Panc1 (cell line): ENCODE data around the gene TALDO1.

Source experiments
- CTCF ChIP-seq: fragments of 450-650 bp; IDR thresholded peaks from 2 replicates; pipeline ENCODE4 v1.5.1; 2017; ENCODE audit warnings: mild to moderate bottlenecking
- POLR2AphosphoS5 ChIP-seq: IDR thresholded peaks from 2 replicates; pipeline ENCODE4 v1.6.1; 2012; ENCODE audit warnings: mild to moderate bottlenecking, low read depth, low read length, moderate library complexity
- REST ChIP-seq, 2 experiments: IDR thresholded peaks; 2 replicates each; pipeline ENCODE4 v1.6.1; 2011 to 2012; ENCODE audit warnings: low read depth in 2 of 2, control low read depth in 1 of 2, low read length in 1 of 2, mild to moderate bottlenecking in 1 of 2, moderate library complexity in 1 of 2; ENCODE audit not compliant: insufficient read depth in 1 of 2
- SIN3A ChIP-seq: IDR thresholded peaks from 2 replicates; pipeline ENCODE4 v1.6.1; 2012; ENCODE audit warnings: low read depth, mild to moderate bottlenecking, low read length, moderate library complexity, borderline replicate concordance; ENCODE audit not compliant: insufficient read depth
- TCF7L2 ChIP-seq: IDR thresholded peaks from 2 replicates; pipeline ENCODE4 v1.6.1; 2011; ENCODE audit warnings: mild to moderate bottlenecking, low read depth, low read length, inconsistent platforms

GRCh38 chr11:723120-723883 lies 24.0 kb upstream of the TALDO1 start:
- TF ChIP-seq CTCF (peak; percentile 65), SIN3A (no peak), REST (IDR thresholded peaks at IDR 0.05; ENCODE audit: insufficient read depth in 1 of 2, low read depth in 2 of 2, low read length in 1 of 2) (no peak), POLR2AphosphoS5 (no peak), TCF7L2 (no peak)
